Loucy (cell line): Measurements from ENCODE around the gene EPSTI1.

Experiments used
- H2AFZ ChIP-seq: fragments of 200-600 bp; sonication (generic); 2 replicates; pipeline ENCODE4 v1.6.0; 2016; ENCODE audit warnings: antibody characterized with exemption, mild to moderate bottlenecking, low read length, moderate library complexity
- H3F3A ChIP-seq: fragments of 200-600 bp; 2 replicates; pipeline ENCODE4 v1.6.0; 2016; ENCODE audit warnings: antibody characterized with exemption, low read depth, mild to moderate bottlenecking
- H3K27me3 ChIP-seq: fragments of 200-600 bp; sonication (generic); 2 replicates; pipeline ENCODE4 v1.6.1; 2014; ENCODE audit warnings: low read length, mild to moderate bottlenecking; ENCODE audit not compliant: insufficient read depth, poor library complexity, severe bottlenecking
- H3K36me3 ChIP-seq: fragments of 200-600 bp; sonication (generic); 2 replicates; pipeline ENCODE4 v1.6.1; 2016; ENCODE audit warnings: low read length; ENCODE audit not compliant: insufficient read depth
- H3K4me1 ChIP-seq: fragments of 200-600 bp; sonication (generic); 2 replicates; pipeline ENCODE4 v1.5.1; 2014; ENCODE audit warnings: low read length, mild to moderate bottlenecking; ENCODE audit not compliant: insufficient read depth, poor library complexity, severe bottlenecking
- H3K4me2 ChIP-seq: fragments of 200-600 bp; sonication (generic); 2 replicates; pipeline ENCODE4 v1.6.0; 2014; ENCODE audit warnings: antibody characterized with exemption, low read length, low read depth, mild to moderate bottlenecking; ENCODE audit not compliant: poor library complexity, severe bottlenecking
- H3K4me3 ChIP-seq: fragments of 200-600 bp; sonication (generic); 2 replicates; pipeline ENCODE4 v1.5.1; 2014; ENCODE audit warnings: low read length, mild to moderate bottlenecking, mixed read lengths; ENCODE audit not compliant: poor library complexity, severe bottlenecking
- H3K79me2 ChIP-seq: fragments of 200-600 bp; sonication (generic); 2 replicates; pipeline ENCODE4 v1.6.1; 2014; ENCODE audit warnings: low read length; ENCODE audit not compliant: insufficient read depth
- H3K9ac ChIP-seq: fragments of 200-600 bp; sonication (generic); 2 replicates; pipeline ENCODE4 v1.6.0; 2014; ENCODE audit warnings: mild to moderate bottlenecking, low read depth, low read length, moderate library complexity; ENCODE audit not compliant: poor library complexity, severe bottlenecking
- H3K9me2 ChIP-seq: fragments of 200-600 bp; sonication (generic); replicated peaks from 2 replicates; pipeline ENCODE4 v1.6.1; 2016; ENCODE audit warnings: low read depth, low read length, mixed read lengths
- H3K9me3 ChIP-seq: fragments of 200-600 bp; sonication (generic); 2 replicates; pipeline ENCODE4 v1.6.1; 2014; ENCODE audit warnings: mild to moderate bottlenecking, antibody characterized with exemption, low read length, low read depth; ENCODE audit not compliant: insufficient read depth
- H4K20me1 ChIP-seq: fragments of 200-600 bp; sonication (generic); 2 replicates; pipeline ENCODE4 v1.6.0; 2014; ENCODE audit warnings: antibody characterized with exemption, low read length, mild to moderate bottlenecking; ENCODE audit not compliant: insufficient read depth, poor library complexity, severe bottlenecking
- CTCF ChIP-seq: fragments of 200-600 bp; sonication (generic); conservative IDR thresholded peaks from 2 replicates; pipeline ENCODE4 v1.5.1; 2014; ENCODE audit warnings: mild to moderate bottlenecking, antibody characterized with exemption, low read length
- EZH2phosphoT487 ChIP-seq: fragments of 200-600 bp; IDR thresholded peaks from 2 replicates; pipeline ENCODE4 v1.6.1; 2018; ENCODE audit warnings: antibody characterized with exemption, mild to moderate bottlenecking, moderate library complexity, borderline replicate concordance

The EPSTI1 gene

GRCh38 chr13:42859760-42860159 lies 132.3 kb downstream of the EPSTI1 start:
- Histone ChIP-seq H3F3A (no peaks in the 10 kb centered on the region), H3K4me3 (no peak overlapping the region), H3K9me3 (no peaks in the 10 kb centered on the region), H3K79me2 (no peaks in the 10 kb centered on the region), H4K20me1 (no peaks in the 10 kb centered on the region), H3K36me3 (no peaks in the 10 kb centered on the region), H3K9me2 (no peaks in the 10 kb centered on the region), H3K4me2 (no peak overlapping the region), H3K4me1 (no peaks in the 10 kb centered on the region), H3K27me3 (no peaks in the 10 kb centered on the region), H3K9ac (no peak overlapping the region), H2AFZ (no peak overlapping the region)
- no peak for TF ChIP-seq EZH2phosphoT487
- TF ChIP-seq CTCF, result no peak

DNA sequence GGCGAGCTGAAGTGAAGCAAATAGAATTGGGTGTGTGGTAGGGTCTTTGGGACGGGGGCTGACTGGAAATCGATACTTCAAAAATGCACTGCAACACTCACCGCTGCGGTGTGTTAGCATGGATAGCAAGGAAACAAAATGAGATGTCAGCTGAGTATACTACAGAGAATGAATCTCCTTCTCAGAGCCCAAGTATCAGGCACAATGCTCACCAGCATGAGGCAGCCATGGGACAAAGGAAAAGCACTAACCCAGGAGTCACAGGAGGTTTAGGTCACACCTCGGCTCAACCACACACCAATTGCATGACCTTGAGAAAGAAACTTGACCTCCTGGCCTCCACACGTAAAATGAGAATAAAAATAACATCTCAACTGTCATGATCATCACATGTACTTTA lies 136.6 kb downstream of the EPSTI1 start:
- Histone ChIP-seq H3K4me3 (no peak overlapping the region), H2AFZ (no peak overlapping the region), H3K4me2 (no peak overlapping the region), H4K20me1 (no peaks in the 10 kb centered on the region), H3K9ac (no peak overlapping the region), H3K27me3 (no peaks in the 10 kb centered on the region), H3K9me2 (no peaks in the 10 kb centered on the region), H3K79me2 (no peaks in the 10 kb centered on the region), H3K4me1 (no peaks in the 10 kb centered on the region), H3F3A (no peaks in the 10 kb centered on the region), H3K36me3 (no peaks in the 10 kb centered on the region), H3K9me3 (no peaks in the 10 kb centered on the region)
- TF ChIP-seq CTCF (no peak), EZH2phosphoT487 (no peak)

DNA sequence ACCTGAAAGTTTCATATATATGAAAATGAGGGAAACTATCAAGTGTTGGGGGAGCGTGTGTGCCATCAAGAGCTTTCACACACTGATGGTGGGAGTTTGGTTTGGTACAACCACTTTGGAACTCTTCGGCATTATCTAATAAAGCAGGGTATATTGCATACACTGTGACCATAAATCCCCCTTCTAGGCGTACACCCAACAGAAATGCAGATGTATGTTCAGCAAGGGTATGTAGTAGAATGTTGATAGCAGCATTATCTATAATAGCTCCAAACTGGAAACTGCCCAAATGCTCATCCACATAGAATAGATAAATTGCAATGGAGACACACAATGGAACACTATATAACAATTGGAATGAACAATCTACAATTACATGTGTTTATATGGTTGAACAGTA lies 139.9 kb downstream of the EPSTI1 start:
- Histone ChIP-seq H3K9ac (no peak overlapping the region), H3K4me3 (no peak overlapping the region)

More for the DNA sequence above, 139.9 kb downstream of the EPSTI1 start:
- Histone ChIP-seq H3K36me3 (no peaks in the 10 kb centered on the region), H3K9me3 (no peaks in the 10 kb centered on the region), H3F3A (no peaks in the 10 kb centered on the region), H3K79me2 (no peaks in the 10 kb centered on the region), H3K4me1 (no peaks in the 10 kb centered on the region), H3K4me2 (no peak overlapping the region), H3K27me3 (no peaks in the 10 kb centered on the region), H3K9me2 (no peaks in the 10 kb centered on the region), H4K20me1 (no peaks in the 10 kb centered on the region), H2AFZ (no peak overlapping the region)
- TF ChIP-seq EZH2phosphoT487 (no peak), CTCF (no peak)
